8988T (cell line): ENCODE results near the gene GAREM2.

Source experiments
- DNase-seq: peaks from one replicate; pipeline ENCODE4 v3.0.0; 2011

GAREM2 gene

GRCh38 chr2:26189751-26190150, 16.9 kb downstream of the GAREM2 start:
- no peak for DNase-seq

GRCh38 chr2:26190369-26190768, 17.5 kb downstream of the GAREM2 start:
- no peak for DNase-seq

- DNase-seq, result no peak
These were observed 18.6 kb downstream of the GAREM2 start for GRCh38 chr2:26191316-26192159.

GRCh38 chr2:26193578-26194231, 20.8 kb downstream of the GAREM2 start:
- no peak for DNase-seq

GRCh38 chr2:26195040-26195984, 22.4 kb downstream of the GAREM2 start:
- DNase-seq, result no peak

- DNase-seq, result no peak
These were observed 24.0 kb downstream of the GAREM2 start for GRCh38 chr2:26196683-26197418.

GRCh38 chr2:26197516-26197915, 24.6 kb downstream of the GAREM2 start:
- DNase-seq, result no peak

- no peak for DNase-seq
These were observed 30.1 kb downstream of the GAREM2 start for GRCh38 chr2:26202981-26203490.

- DNase-seq, result no peak
These were observed 31.0 kb downstream of the GAREM2 start for GRCh38 chr2:26203906-26204305.

GRCh38 chr2:26212011-26212410, 39.1 kb downstream of the GAREM2 start:
- DNase-seq, result no peak

- no peak for DNase-seq
These were observed 41.9 kb downstream of the GAREM2 start for GRCh38 chr2:26214759-26215158.

GRCh38 chr2:26215833-26216232, 42.9 kb downstream of the GAREM2 start:
- no peak for DNase-seq

- no peak for DNase-seq
These were observed 43.7 kb downstream of the GAREM2 start for GRCh38 chr2:26216587-26216986.

GRCh38 chr2:26217720-26218119, 44.8 kb downstream of the GAREM2 start:
- DNase-seq, result no peak

GRCh38 chr2:26223018-26223417, 50.1 kb downstream of the GAREM2 start:
- DNase-seq, result no peak

GRCh38 chr2:26224095-26224494, 51.2 kb downstream of the GAREM2 start:
- DNase-seq, result no peak

- no peak for DNase-seq
These were observed 56.7 kb downstream of the GAREM2 start for GRCh38 chr2:26229595-26229994.

- no peak for DNase-seq
These were observed 57.9 kb downstream of the GAREM2 start for GRCh38 chr2:26230806-26231205.

- DNase-seq, result no peak
These were observed 62.2 kb downstream of the GAREM2 start for GRCh38 chr2:26235089-26235488.

GRCh38 chr2:26237868-26238267, 65.0 kb downstream of the GAREM2 start:
- no peak for DNase-seq

GRCh38 chr2:26238311-26238958, 65.5 kb downstream of the GAREM2 start:
- DNase-seq, result no peak
